Sciatic nerve (tissue), 2 donors: ENCODE results near the gene SLC41A3. TPM values are rescaled to one million over a fixed set of nuclear protein-coding genes. Genes with fewer than 3 reads are reported as not detected.
A peak's percentile ranks its signal among the peaks of the same experiment; 100 is the strongest.
"Not testable (repeated sequence)": the region's sequence is repeated elsewhere in the genome, so short reads cannot be mapped to it uniquely, and the experiment has no call there.

Experiments
- ATAC-seq: fragments of 200-7000 bp; cut with Tn5 transposase; one replicate; pipeline ENCODE4 v1.9.1; 2020; ENCODE audit warnings: mild to moderate bottlenecking, moderate library complexity
- DNase-seq: peaks from one replicate; pipeline ENCODE4 v3.0.0-alpha.2; 2020; ENCODE audit warnings: low spot score
- intact Hi-C: fragments of 100-400 bp; cut with DNase I; formaldehyde crosslinking; loops from one replicate; pipeline ENCODE4 v1.14.2; 2022
- total RNA-seq: library from RNA; stranded (reverse); fragmentation: NEBNext Ultra II Directional; extraction: Animal tissue kit (Norgen Biotek cat#: 25700); gene quantifications from one replicate; pipeline ENCODE4 v1.2.1, GENCODE V29; 2021
- donor health status: DM: no; HTN: no; CAD: no.
- donor health status: DM: no; HTN: no; CAD: no.

Gene SLC41A3
- total RNA-seq, 1 donor from 2014 or later, result 42.8 TPM

GRCh38 chr3:125984951-125985350 lies 99.0 kb downstream of the SLC41A3 start:
- ATAC-seq, intact Hi-C loops, DNase-seq: not testable (repeated sequence)

- ATAC-seq, DNase-seq, intact Hi-C loops: not testable (repeated sequence)
These were observed 106.8 kb downstream of the SLC41A3 start for GRCh38 chr3:125977104-125977503.

GRCh38 chr3:125976003-125976390 lies 107.9 kb downstream of the SLC41A3 start:
- ATAC-seq, intact Hi-C loops, DNase-seq: not testable (repeated sequence)

- intact Hi-C loops, DNase-seq: not testable (repeated sequence)
- peak; percentile 20 for ATAC-seq
These were observed 108.5 kb downstream of the SLC41A3 start for GRCh38 chr3:125975245-125976002.

GRCh38 chr3:125971997-125972944 lies 111.7 kb downstream of the SLC41A3 start:
- DNase-seq, result peak; percentile 62
- intact Hi-C loops, result not testable (repeated sequence)
- ATAC-seq, result peak; percentile 93

GRCh38 chr3:125968701-125969592 lies 115.0 kb downstream of the SLC41A3 start, which contains the start of gene ROPN1B:
Gene ROPN1B, plus strand, starts transcription at chr3:125969178. Its CDS starts 2,877 bp downstream, at chr3:125972055.
- ATAC-seq, result peak; percentile 62
- intact Hi-C loops, DNase-seq: not testable (repeated sequence)

GRCh38 chr3:125968121-125968520 lies 115.8 kb downstream of the SLC41A3 start:
- intact Hi-C loops, ATAC-seq, DNase-seq: not testable (repeated sequence)

GRCh38 chr3:125967156-125967555 lies 116.8 kb downstream of the SLC41A3 start:
- no peak for DNase-seq

GRCh38 chr3:125965505-125965904 lies 118.4 kb downstream of the SLC41A3 start:
- intact Hi-C loops, result no loop called here

More at GRCh38 chr3:125967156-125967555, 116.8 kb downstream of the SLC41A3 start:
- intact Hi-C loops, result no loop called here
- no peak for ATAC-seq

GRCh38 chr3:125963834-125964233 lies 120.1 kb downstream of the SLC41A3 start:
- ATAC-seq, intact Hi-C loops, DNase-seq: not testable (repeated sequence)

More at GRCh38 chr3:125965505-125965904, 118.4 kb downstream of the SLC41A3 start:
- DNase-seq (no peak), ATAC-seq (no peak)

GRCh38 chr3:125961289-125961589 lies 122.7 kb downstream of the SLC41A3 start:
- intact Hi-C loops, result no loop called here
- peak; percentile 15 for ATAC-seq
- no peak for DNase-seq

GRCh38 chr3:125960456-125961288 lies 123.3 kb downstream of the SLC41A3 start:
- DNase-seq, result no peak
- intact Hi-C loops, result no loop called here
- ATAC-seq, result no peak

GRCh38 chr3:125960066-125960424 lies 123.9 kb downstream of the SLC41A3 start:
- ATAC-seq (no peak), DNase-seq (no peak)
- intact Hi-C loops, result no loop called here

GRCh38 chr3:125959317-125960065 lies 124.4 kb downstream of the SLC41A3 start:
- intact Hi-C loops, result no loop called here
- ATAC-seq, result peak; percentile 20
- DNase-seq, result no peak

- DNase-seq (no peak), ATAC-seq (no peak)
- intact Hi-C loops, result no loop called here
These were observed 125.2 kb downstream of the SLC41A3 start for GRCh38 chr3:125958511-125959316.
